Psoas muscle (tissue), 8 donors: ENCODE measurements around the gene NUDT1. TPM values are rescaled to one million over a fixed set of nuclear protein-coding genes. Genes with fewer than 3 reads are reported as not detected.

Source experiments
- ATAC-seq, 4 donors: fragments of 200-7000 bp; cut with Tn5 transposase; one replicate each; pipeline ENCODE4 v1.9.1; 2020; ENCODE audit warnings: moderate library complexity in 3 of 4, mild to moderate bottlenecking in 2 of 4
- DNase-seq, 2 donors: peaks; one replicate each; pipeline ENCODE4 v3.0.0-alpha.2; 2020
- H3K27ac ChIP-seq: fragments of 200-600 bp; one replicate; pipeline ENCODE4 v1.8.0; 2022
- H3K27me3 ChIP-seq, 3 donors: fragments of 200-600 bp in 1 of 3; one replicate each; pipeline versions ENCODE4 v1.6.1 to v1.8.0; 2013 to 2022; ENCODE audit warnings: low read length in 2 of 3, mild to moderate bottlenecking in 2 of 3, moderate library complexity in 1 of 3; ENCODE audit not compliant: insufficient read depth in 3 of 3
- H3K36me3 ChIP-seq, 2 donors: fragments of 200-600 bp in 1 of 2; one replicate each; pipeline versions ENCODE4 v1.6.1 to v1.8.0; 2013 to 2022; ENCODE audit warnings: low read depth in 1 of 2, mild to moderate bottlenecking in 1 of 2, moderate library complexity in 1 of 2; ENCODE audit not compliant: insufficient read depth in 1 of 2
- H3K4me1 ChIP-seq: fragments of 200-600 bp; one replicate; pipeline ENCODE4 v1.8.0; 2022
- H3K4me3 ChIP-seq: fragments of 200-600 bp; one replicate; pipeline ENCODE4 v1.8.0; 2022; ENCODE audit warnings: mild to moderate bottlenecking
- H3K9me3 ChIP-seq: fragments of 200-600 bp; one replicate; pipeline ENCODE4 v1.8.0; 2022
- CTCF ChIP-seq: fragments of 200-600 bp; IDR thresholded peaks from one replicate; pipeline ENCODE4 v1.8.0; 2022; ENCODE audit warnings: antibody characterized with exemption
- WGBS, 3 donors: extraction: QIAGEN DNeasy Blood & Tissue Kit; methylation state at CpG; one replicate each; pipeline versions ENCODE4 v1.1.6 to v1.1.7; 2013; 5-methylcytosine and 5-hydroxymethylcytosine counted together
- intact Hi-C, 2 donors: fragments of 100-400 bp; cut with DNase I; formaldehyde crosslinking; loops; one replicate each; pipeline versions ENCODE4 v1.11.0 to v1.14.2; 2022
- polyA plus RNA-seq, 3 donors: library from polyadenylated mRNA; stranded (reverse); fragments of 200-250 nt; gene quantifications; one replicate each; pipeline ENCODE4 v1.2.3, GENCODE V29; 2013
- total RNA-seq, 4 donors: library from RNA; stranded (reverse); fragmentation: NEBNext Ultra II Directional in 2 of 4; extraction: Animal tissue kit (Norgen Biotek cat#: 25700) in 2 of 4; gene quantifications; one replicate each; pipeline versions ENCODE4 v1.2.1 to v1.2.4, GENCODE V29; 2021 to 2023
- donor health status: healthy with polysubstance abuse.
- donor health status: DM: no; HTN: no; CAD: no; lungs with moderate emphysema.
- donor health status: Bipolar disorder and iron deficiency.
- donor health status: healthy.
- donor health status: DM: yes; HTN: yes; CAD: no.
- donor health status: DM: no; HTN: no; CAD: no.
- donor health status: DM: no; HTN: no; CAD: no.
- donor health status: DM: yes; HTN: yes; CAD: no.

The NUDT1 gene
- total and polyA plus RNA-seq, 7 donors, result 5.6 to 29.2 (median 12.4) TPM

- peaks cover 0 to 61% of the 10 kb centered on the region in 2 donors for H3K36me3 ChIP-seq
- H3K9me3 ChIP-seq, result no peaks in the 10 kb centered on the region
Observed at GRCh38 chr7:2231992-2232765, 9.8 kb upstream of the NUDT1 start.

GRCh38 chr7:2232766-2233520 is 9.1 kb upstream of the NUDT1 start, which contains the start of gene MAD1L1:
Gene MAD1L1, minus strand, starts transcription at chr7:2232945. Its CDS starts 2,812 bp downstream, at chr7:2230133.
- intact Hi-C loops, result no loop called here
- H3K27me3 ChIP-seq, result no peaks in the 10 kb centered on the region
- peaks cover 20% of the 10 kb centered on the region for H3K4me1 ChIP-seq
- peaks cover 0 to 61% of the 10 kb centered on the region in 2 donors for H3K36me3 ChIP-seq
- peak; percentile 90 to 98 (median 93) for ATAC-seq
- no peaks in the 10 kb centered on the region for H3K9me3 ChIP-seq
- peak; percentile 90 to 95 for DNase-seq
- TF ChIP-seq CTCF, result no peak
- H3K4me3 ChIP-seq, result peak within 1 kb of the TSS; percentile 86
- H3K27ac ChIP-seq, result peak within 1 kb of the TSS; percentile 66
- 0 to 1% (median 1%) methylated on average over 55 to 63 of the region's 63 CpGs for WGBS, 3 donors

More at GRCh38 chr7:2231992-2232765, 9.8 kb upstream of the NUDT1 start:
- H3K4me1 ChIP-seq, result peaks cover 20% of the 10 kb centered on the region
- 2 to 3% (median 2%) methylated on average over 27 to 46 of the region's 46 CpGs for WGBS, 3 donors
- intact Hi-C loops, result no loop called here
- TF ChIP-seq CTCF, result no peak
- peak overlapping the region; percentile 66 for H3K27ac ChIP-seq
- DNase-seq, result no peak
- peak overlapping the region; percentile 86 for H3K4me3 ChIP-seq
- no peaks in the 10 kb centered on the region for H3K27me3 ChIP-seq
- ATAC-seq, result peak; percentile 43 to 54 (median 49)

GRCh38 chr7:2233926-2234325 is 8.1 kb upstream of the NUDT1 start:
- TF ChIP-seq CTCF, result no peak
- no peak overlapping the region for H3K4me3 ChIP-seq
- H3K27me3 ChIP-seq, result no peaks in the 10 kb centered on the region
- H3K9me3 ChIP-seq, result no peaks in the 10 kb centered on the region
- peaks cover 20% of the 10 kb centered on the region for H3K4me1 ChIP-seq
- no peak overlapping the region for H3K27ac ChIP-seq
- intact Hi-C loops, result no loop called here
- 63 to 84% (median 74%) methylated on average over 3 of the region's 3 CpGs for WGBS, 3 donors
- DNase-seq (no peak), ATAC-seq (no peak)
- peaks cover 0 to 61% of the 10 kb centered on the region in 2 donors for H3K36me3 ChIP-seq

DNA sequence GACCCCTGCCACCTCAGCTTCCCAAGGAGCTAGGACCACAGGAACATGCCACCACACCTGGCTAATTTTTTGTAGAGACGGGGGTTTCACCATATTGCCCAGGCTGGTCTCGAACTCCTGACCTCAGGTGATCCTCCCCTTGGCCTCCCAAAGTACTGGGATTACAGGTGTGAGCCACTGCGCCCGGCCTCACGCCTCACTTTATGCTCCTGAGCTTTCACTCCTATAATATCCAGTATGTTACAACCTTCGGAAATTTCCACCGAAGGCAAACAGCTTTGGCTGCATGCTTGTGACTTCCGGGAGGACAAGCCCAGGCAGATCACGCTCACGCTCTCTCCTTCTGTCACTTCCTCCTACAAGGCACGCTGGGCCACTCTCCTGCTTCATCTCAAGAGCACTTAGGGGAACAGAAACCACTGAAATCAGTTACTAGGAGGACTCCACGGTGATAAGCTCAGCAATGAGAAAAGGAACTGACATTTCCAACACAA is 4.9 kb upstream of the NUDT1 start:
- no peak for DNase-seq

More for the DNA sequence above, 4.9 kb upstream of the NUDT1 start:
- no peak for ATAC-seq
- Histone ChIP-seq H3K36me3 (peaks cover 0 to 57% of the 10 kb centered on the region in 2 donors), H3K4me3 (no peak overlapping the region), H3K27ac (no peak overlapping the region), H3K9me3 (no peaks in the 10 kb centered on the region), H3K27me3 (no peaks in the 10 kb centered on the region), H3K4me1 (peaks cover 9% of the 10 kb centered on the region)
- no peak for TF ChIP-seq CTCF
- intact Hi-C loops, result no loop called here
- WGBS, 3 donors, result 83 to 88% (median 87%) methylated on average over 12 of the region's 12 CpGs
